HG03095 (cell line): ENCODE measurements around the gene HYPK.
"Not testable (repeated sequence)": the region's sequence is repeated elsewhere in the genome, so short reads cannot be mapped to it uniquely, and the experiment has no call there.

Experiments
- ATAC-seq: cut with Tn5 transposase; IDR thresholded peaks from one replicate; pipeline ENCODE4 v1.9.1; 2021; ENCODE audit warnings: moderate library complexity; ENCODE audit not compliant: unreplicated experiment

HYPK gene

GRCh38 chr15:43795197-43795596 lies 5.2 kb upstream of the HYPK start:
- no peak for ATAC-seq

DNA sequence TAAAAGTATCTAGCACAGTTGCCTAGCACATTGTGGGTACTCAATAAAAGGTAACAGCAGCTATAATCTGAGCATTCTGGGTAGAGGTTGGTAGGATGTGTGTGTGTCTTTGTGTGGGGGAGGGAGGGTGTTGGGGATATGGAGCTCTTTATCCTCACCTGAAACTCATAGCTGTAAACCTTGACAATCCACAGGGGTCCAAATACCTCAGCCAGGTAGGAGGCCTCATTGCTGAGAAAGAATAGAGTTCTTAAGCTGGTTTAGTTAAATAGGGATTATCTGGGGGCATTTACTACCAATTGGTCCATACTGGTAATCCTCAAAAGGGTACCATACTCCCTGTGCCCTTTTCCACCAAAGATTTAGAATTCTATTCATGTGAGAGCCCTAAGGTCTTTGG lies 4.4 kb upstream of the HYPK start:
- ATAC-seq = no peak

DNA sequence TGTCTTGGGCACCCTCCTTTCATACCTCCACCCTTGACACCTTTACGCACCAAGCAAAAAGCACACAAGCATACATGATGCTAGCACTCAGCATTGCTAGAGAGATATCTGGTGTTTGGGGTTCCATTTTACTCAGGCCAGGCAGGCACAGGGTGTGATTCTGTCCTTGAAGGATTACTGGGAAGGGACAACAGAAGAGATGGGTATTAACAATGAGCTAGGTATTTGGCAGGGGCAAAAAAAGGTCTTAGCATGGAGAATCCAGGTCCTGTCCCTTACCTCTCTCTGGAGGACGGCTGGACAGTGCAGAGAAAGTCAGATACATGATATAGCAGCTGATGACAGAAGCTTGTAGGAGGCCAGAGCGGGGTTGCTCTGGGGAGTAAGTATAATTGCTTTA lies 3.8 kb upstream of the HYPK start:
- ATAC-seq = no peak

- ATAC-seq = no peak
Measured at GRCh38 chr15:43799209-43799944, 1.0 kb upstream of the HYPK start.

- ATAC-seq = no peak
Measured at GRCh38 chr15:43799945-43800285, 484 bp upstream of the HYPK start, which contains the start of gene SERINC4. Gene SERINC4 (minus strand): TSS chr15:43800220. CDS start chr15:43799986, 234 bp downstream.

DNA sequence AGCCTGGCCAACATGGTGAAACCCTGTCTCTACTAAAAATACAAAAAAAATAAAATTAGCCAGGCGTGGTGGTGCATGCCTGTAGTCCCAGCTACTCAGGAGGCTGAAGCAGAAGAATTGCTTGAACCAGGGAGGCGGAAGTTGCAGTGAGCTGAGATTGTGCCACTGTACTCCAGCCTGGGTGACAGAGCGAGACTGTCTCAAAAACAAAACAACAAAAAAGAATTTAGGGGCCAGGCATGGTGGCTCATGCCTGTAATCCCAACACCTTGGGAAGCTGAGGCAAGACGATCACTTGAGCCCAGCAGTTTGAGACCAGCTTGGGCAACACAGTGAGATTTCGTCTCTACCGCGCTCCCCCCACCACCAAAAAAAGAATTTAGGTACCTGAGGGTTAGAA lies 2.3 kb downstream of the HYPK start:
- not testable (repeated sequence) for ATAC-seq

DNA sequence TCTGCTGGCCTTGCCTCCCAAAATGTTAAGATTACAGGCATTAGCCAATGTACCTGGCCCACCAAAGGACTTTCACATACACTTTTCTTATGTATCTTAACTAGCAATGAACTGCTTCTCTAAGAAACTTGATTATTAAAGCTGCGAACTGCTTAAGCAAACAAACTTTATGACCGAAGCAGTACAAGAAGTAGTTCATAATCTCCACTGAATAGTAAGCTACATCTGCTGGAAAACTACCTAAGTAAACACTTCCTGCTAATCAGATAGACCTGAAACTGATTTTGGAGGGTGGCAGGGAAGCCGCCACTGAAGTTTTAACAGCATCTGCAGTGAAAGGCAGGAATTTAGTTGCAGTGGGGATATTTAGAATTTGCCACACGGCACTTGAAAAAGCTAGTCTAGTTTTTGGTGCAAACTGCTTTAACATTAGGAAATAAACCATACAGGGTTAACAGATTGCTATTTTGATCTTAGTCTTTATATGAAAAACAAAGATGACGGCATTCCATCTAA lies 8.1 kb downstream of the HYPK start:
- no peak for ATAC-seq

GRCh38 chr15:43808960-43809678 lies 8.7 kb downstream of the HYPK start:
- ATAC-seq = peak; percentile 68

- not testable (repeated sequence) for ATAC-seq
Measured at GRCh38 chr15:43815064-43815463, 14.7 kb downstream of the HYPK start.

- no peak for ATAC-seq
Measured at GRCh38 chr15:43821505-43821904, 21.1 kb downstream of the HYPK start.

DNA sequence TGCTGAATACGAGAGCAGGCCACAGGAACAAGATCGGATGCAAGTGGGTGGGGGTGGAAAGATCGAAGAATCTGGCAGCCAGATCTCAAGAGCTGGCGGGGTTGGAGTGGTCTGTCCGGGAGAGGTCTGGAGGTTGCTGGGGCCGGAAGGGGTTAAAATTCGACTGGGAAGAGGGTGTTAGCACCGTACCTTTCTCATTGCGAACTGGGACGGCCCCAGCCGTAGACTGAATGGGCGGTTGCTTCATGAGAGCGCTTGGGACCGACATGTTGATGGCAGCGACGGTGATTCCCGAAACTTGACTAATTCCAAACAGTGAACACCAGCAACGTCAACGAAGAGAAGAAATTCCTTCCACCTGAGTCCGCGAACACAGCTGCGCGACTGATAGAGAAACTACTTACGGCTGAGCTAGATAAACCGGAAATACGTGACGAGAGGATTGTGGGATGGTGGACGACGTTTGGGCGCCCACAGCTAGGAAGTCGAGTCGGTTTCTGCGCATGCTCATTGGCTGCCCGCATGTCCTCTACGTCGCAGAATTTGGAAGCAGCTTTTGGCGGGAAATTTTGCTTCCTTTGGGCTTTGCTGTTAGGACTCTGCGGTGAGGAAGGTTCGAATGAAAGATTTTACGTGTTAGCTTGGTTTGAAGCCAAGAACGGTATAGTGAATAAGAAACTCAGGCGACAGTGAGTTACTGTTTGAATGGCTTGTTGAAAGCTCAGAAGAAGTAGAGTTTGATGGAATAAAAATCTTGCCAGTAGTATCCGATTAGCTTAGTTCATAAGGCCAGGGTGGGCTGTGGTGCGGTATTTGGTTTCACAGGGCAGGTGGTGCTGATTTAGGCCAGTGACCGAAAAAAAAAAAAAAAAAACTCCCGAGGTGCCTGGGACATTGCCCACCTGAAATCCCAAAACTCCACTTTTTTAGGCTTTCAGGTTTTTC lies 24.2 kb downstream of the HYPK start, which contains the start of gene MFAP1:
TSS of gene MFAP1 (minus strand) at position 389 of the 945 bp plus-strand sequence. CDS start at position 268, 121 bp downstream.
- peak; percentile 51 for ATAC-seq

GRCh38 chr15:43825305-43825704 lies 24.9 kb downstream of the HYPK start:
- ATAC-seq = not testable (repeated sequence)

DNA sequence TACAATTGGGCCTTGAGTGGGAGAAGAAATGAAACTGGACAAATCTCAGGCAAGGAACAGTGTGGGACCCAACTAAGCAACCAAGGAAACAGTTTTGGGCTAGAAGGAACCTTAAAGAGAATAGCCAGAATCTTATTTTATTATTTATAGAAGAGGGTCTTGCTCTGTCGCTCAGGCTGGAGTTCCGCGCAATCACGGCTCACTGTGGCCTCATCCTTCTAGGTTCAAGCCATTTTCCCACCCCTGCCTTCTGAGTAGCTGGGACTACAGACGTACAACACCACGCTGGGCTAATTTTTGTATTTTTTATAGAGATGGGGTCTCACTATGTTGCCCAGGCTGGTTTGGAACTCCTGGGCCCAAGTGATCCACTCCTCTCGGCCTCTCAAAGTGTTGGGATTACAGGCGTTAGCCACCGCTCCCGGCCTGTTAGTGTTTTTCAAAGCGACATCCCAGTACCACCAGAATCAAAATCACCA lies 25.7 kb downstream of the HYPK start:
- no peak for ATAC-seq

DNA sequence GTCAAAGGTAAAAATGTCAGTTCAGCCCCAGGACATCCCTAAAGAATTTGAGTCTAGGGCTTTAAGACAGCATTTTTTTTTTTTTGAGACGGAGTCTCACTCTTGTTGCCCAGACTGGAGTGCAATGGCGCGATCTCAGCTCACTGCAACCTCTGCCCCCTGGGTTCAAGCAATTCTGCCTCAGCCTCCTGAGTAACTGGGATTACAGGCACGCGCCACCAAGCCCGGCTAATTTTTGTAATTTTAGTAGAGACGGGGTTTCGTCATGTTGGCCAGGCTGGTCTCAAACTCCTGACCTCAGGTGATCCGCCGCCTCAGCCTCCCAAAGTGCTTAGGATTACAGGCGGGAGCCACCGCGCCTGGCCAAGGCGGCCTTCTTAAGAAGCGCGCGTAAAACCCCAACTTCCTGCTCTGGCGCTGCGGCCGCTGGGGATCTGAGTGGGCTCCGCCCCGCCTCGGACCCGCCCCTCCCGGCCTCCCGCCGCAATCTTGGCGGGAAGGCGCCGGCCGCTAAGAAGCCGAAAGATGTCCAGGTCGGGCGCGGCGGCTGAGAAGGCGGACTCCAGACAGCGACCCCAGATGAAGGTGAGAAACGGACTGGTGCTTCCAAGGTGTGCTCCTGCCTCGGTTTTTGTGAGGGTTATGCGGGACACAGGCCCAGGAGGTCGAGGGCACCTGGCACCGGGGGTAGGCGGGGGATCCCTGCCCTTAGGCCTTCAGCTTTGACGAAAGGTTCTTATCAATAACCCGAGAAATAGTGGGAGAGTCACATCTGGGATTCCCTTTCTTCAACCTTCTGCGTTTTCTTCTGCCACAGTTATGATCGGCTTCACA lies 26.3 kb downstream of the HYPK start, which contains the start of gene WDR76:
TSS of gene WDR76 (plus strand) at position 495 of the 834 bp plus-strand sequence. CDS start at position 526, 31 bp downstream.
- peak; percentile 54 for ATAC-seq

GRCh38 chr15:43828061-43828657 lies 27.8 kb downstream of the HYPK start:
- ATAC-seq = no peak

- ATAC-seq = not testable (repeated sequence)
Measured at GRCh38 chr15:43829951-43830540, 29.6 kb downstream of the HYPK start.

GRCh38 chr15:43830691-43831275 lies 30.4 kb downstream of the HYPK start:
- not testable (repeated sequence) for ATAC-seq

GRCh38 chr15:43831519-43832052 lies 31.2 kb downstream of the HYPK start:
- not testable (repeated sequence) for ATAC-seq
